Iris pigment epithelial cell (primary cell): Measurements from ENCODE around the gene MICAL3.
A peak's percentile ranks its signal among the peaks of the same experiment; 100 is the strongest.

Source experiments
- DNase-seq: peaks from one replicate; pipeline ENCODE4 v3.0.0-alpha.2; 2011; ENCODE audit warnings: low read depth

The MICAL3 gene

GRCh38 chr22:17761138-17761488 lies 263.2 kb downstream of the MICAL3 start:
- no peak for DNase-seq

GRCh38 chr22:17754233-17754925 lies 270.0 kb downstream of the MICAL3 start:
- no peak for DNase-seq

DNA sequence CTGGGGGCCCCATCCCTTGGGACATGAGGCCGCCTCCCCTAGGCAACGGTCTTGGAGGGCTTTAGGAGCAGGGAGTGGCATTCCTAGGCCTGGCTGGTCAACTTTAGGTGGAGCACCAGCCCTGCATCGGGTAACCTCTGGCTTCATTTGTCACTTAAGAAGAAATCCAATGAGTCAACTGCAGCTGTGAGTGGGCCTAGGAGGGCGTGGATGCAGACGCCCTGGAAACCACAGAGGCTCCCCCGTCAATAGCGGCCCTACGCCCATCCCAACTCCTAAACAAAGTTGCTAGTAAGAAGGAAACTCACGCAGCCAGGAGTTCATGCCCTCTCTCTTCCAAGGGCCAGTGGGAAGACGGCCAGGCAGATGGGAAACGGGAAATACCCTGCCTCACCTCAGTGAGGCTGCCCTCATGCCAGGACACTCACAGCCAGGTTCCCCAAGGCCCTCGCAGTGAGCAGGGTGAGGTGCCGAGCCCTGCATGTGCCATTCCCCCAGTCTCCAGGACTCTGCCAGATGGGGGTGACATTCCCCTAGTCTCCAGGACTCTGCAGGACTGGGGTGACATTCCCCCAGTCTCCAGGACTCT lies 270.9 kb downstream of the MICAL3 start:
- DNase-seq: peak; percentile 47

DNA sequence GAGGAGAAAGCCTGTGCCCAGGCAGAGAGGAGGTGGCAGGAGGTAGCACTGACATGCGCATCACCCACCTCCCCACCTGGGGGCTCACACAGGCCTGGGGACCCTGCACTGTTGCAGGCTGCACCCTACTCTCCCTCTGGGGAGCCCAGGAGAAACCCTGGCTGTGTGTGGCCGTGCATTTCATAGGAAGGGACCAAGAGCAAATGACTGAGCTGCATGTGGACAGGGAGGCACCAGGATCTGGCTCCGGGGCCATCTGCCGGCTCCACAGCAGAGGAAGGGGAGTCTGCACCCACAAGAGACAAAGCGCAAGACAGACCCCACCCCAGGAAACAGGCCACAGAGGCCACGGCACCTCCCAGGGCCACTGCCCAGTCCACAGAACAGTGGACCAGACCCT lies 272.8 kb downstream of the MICAL3 start:
- DNase-seq: no peak

GRCh38 chr22:17749605-17750395 lies 274.6 kb downstream of the MICAL3 start:
- no peak for DNase-seq

DNA sequence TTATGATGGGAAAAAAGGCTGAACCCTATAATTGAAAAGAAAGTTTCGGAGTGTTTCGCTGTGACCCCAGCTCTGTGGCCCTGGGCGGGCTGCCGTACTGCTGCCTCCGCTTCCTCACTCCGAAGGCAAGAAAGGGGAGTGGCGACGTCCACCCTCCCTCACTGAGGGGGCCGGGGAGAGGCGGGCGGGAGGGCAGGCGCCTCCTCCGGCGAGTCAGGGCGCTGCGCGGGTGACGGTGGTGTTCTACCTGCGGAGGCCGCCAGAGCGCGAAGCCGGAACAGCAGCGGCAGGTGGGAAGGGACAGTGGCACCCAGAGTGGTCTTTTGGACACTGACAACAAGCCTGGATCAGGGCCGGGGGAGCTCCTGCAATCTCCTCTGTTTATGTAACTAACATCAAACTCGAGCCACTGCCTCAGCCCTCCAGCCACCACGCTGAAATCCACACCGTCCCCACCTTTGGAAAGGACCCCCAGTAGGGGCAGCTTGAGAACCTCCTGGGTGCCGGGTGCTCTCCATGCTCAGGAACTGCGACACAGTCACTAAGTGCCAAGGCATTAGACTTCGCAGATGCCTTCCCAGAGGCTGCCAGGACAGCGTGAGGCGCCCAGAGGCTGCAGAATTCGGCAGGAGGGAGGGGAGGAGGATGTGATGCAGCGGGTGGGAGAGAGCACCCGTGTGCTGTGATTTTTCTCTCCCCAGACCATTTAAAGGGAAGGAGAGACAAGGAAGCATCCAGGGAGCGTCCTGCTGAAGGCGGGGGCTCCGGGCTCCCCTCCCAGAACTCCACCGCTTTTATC lies 275.6 kb downstream of the MICAL3 start:
- DNase-seq: no peak

DNA sequence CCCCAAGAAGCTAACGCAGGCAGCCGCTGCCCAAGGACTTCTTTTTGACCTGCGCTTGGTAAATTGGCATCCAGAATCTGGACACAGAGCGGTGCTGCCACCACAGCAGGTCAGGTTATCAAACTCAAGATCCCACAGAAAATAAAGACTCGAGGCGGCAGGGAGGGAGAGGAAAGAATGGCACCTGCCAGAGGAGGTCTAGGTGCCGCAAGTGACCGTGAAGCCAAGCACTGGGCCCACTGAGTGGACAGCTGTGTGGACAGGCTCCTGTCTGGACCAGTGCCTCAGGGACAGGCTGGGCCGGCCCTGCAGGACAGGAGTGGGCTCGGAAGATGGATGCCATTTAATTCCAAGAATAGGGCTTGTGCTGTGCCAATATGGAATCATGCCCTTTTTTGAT lies 277.4 kb downstream of the MICAL3 start:
- DNase-seq: no peak

- DNase-seq: no peak
Observed at GRCh38 chr22:17744430-17744829, 279.9 kb downstream of the MICAL3 start.

DNA sequence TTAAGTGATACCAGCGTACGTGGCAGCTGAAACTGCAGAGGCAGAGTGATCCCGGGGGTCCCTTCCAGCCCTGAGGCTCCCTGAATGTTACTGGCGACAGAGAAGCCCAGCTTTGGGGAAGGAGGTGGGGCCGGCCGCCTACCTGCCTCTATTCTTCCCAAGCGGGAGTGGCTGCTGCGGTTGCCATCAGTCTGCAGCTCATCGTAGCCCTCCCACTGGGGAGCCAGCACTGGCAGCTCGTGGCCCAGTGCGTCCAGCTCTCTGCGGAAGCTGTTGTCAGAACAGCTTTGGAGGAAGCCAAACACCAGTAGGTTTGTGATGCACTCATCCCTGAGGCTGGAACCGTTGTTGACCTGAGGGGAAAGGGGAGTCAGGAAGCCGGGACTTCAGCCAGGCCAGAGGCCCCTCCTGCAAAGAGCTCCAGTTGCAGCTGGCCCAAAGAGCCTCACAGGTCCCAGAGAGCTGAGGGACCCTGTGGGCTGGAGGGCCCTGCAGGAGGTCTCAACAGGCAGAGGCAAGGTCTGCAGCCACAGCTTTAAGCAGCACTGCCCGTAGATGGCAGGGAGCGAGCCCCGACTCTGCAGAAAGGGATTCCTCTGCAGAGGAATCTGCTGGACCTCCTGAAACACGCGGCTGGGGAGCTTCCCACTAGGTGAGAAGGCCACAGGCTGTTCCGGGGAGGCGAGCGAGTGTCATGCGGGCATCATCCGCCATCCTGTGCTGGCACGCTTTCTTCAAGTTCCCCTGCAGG lies 280.5 kb downstream of the MICAL3 start:
- DNase-seq: no peak

DNA sequence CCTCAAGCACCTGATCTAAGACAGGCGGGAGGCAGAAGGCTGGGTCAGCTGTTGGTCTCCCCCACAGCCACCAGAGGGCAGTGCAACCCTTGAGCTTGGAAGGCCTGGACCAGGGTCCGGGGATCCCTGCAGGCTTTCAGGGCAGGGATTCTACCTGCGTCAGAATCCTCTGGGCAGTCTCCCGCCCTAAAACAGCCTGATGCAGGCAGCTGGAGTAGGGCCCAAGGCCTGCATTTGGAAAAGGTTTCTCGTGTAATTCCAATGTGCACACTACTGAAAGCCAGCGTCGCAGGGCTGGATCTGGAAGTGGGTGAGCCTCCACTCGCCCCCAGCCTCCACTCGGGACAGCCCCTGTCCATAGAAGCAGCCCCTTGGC lies 281.8 kb downstream of the MICAL3 start:
- DNase-seq: peak; percentile 59

- no peak for DNase-seq
Observed at GRCh38 chr22:17741866-17742526, 282.4 kb downstream of the MICAL3 start.

DNA sequence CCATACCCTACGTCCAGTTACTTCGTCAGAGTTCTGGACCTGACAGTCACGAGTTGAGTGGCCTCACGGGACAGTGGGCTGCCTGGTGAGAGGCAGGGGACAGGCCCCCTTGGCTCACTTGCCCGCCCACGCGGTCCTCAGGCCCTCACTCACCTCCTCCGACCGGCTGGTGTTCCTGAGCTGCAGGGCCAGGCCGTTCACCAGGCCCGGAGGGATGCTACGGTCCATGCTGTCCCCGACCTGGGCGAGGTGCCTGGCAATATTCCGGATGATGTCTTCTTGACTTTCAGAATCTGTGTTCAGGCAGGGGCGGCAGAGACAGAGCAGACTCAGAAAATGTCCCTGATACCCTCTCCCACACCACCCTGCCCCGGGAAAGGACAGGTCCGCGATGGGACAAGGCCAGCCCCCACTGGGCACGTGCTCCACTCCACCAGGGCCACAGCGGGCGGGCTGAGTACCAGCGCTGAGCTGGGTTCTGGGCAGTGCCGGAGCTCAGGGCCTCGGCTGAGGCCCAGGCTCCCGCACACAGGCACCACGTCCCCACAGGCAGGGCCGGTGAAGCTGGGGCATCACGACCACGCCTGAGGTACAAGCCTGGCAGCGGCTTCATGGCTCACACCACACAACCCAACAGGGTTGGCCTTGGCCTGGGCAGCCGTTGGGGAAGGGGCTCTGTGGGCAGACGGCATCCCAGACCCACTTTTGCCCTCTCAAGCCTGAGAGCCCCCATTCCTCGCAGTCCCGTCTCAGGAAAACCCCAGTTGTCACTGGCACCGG lies 285.0 kb downstream of the MICAL3 start:
- no peak for DNase-seq

DNA sequence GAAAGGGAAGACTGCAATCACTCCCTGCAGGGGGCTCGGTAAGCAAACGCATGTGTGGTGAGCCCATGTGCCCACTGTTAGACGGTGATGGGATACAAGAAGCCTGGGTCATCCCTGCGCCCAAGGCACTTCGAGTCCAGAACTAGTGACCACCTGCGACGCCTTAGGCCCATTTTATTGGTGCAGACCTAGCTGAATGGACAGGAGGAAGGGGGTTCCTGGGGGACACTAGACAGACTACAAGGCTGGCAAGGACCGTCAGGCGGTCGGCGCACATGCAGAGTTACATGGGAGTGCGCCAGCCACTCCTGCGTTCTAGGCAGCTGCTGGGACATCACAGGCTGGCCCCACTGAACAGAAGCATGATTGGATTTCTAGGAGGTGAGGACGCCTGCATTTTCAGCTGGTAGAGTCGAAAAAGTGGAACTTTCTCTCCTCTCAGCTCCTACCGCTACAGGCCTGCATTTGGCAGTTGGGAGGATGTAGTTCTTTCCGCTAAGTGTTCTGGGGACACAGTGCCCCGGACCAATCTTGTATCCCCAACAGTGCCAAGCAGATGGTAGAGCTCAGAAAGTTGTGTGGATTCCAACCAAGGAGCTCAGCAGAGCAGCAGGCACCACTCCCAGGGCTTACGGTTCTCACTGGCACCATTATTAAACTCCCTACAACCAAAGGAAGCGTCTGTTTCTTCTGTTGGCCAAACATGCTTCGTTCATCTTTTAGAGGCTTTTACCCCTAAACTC lies 285.8 kb downstream of the MICAL3 start:
- DNase-seq: no peak
